SK-N-SH (cell line): ENCODE results near the gene EME2. TPM values are rescaled to one million over a fixed set of nuclear protein-coding genes. Genes with fewer than 3 reads are reported as not detected.

Experiments used
- CTCF ChIA-PET: fragments of 300-600, 350-600 bp; formaldehyde crosslinking; extraction: SDS; loops from one replicate; lab custom pipeline; 2021; lab: Yijun Ruan, JAX
- POLR2A ChIA-PET: fragments of 350-600 bp; sonication (Branson Sonifier 250); formaldehyde crosslinking; extraction: SDS; loops from one replicate; lab custom pipeline; 2020; ENCODE audit warnings: antibody characterized with exemption, inconsistent platforms; lab: Yijun Ruan, JAX
- DNase-seq: peaks from one replicate; pipeline ENCODE4 v3.0.0; 2012
- H2AFZ ChIP-seq: fragments of 200-600 bp; sonication (generic); 2 replicates; pipeline ENCODE4 v1.8.1; 2016; ENCODE audit warnings: antibody characterized with exemption, mild to moderate bottlenecking, low read depth
- H3F3A ChIP-seq: fragments of 200-600 bp; sonication (generic); replicated peaks from 2 replicates; pipeline ENCODE3; 2016; ENCODE audit warnings: antibody characterized with exemption, mild to moderate bottlenecking; ENCODE audit not compliant: insufficient read depth
- H3K27ac ChIP-seq, 2 experiments: fragments of 200-500 bp in 1 of 2; fragments of 200-600 bp in 1 of 2; sonication (Bioruptor generic) in 1 of 2; sonication (generic), shearing (Covaris generic) in 1 of 2; 2 replicates each; pipeline versions ENCODE4 v1.5.1 to v1.6.1; 2014 to 2016; ENCODE audit warnings: low read depth in 2 of 2, inconsistent platforms in 1 of 2, low read length in 1 of 2, mild to moderate bottlenecking in 1 of 2, mixed read lengths in 1 of 2
- H3K27me3 ChIP-seq: fragments of 200-600 bp; sonication (generic), shearing (Covaris generic); 2 replicates; pipeline ENCODE4 v1.6.1; 2016; ENCODE audit warnings: mixed run types; ENCODE audit not compliant: insufficient read depth
- H3K36me3 ChIP-seq, 2 experiments: fragments of 200-500 bp in 1 of 2; fragments of 200-600 bp in 1 of 2; sonication (Bioruptor generic) in 1 of 2; sonication (generic) in 1 of 2; replicated peaks in 1 of 2; 2 replicates each; pipeline versions ENCODE3 to v1.5.1; 2014 to 2016; ENCODE audit warnings: low read length in 1 of 2, mild to moderate bottlenecking in 1 of 2; ENCODE audit not compliant: insufficient read depth in 2 of 2, control insufficient read depth in 1 of 2
- H3K4me1 ChIP-seq, 2 experiments: fragments of 200-500 bp in 1 of 2; fragments of 200-600 bp in 1 of 2; sonication (Bioruptor generic) in 1 of 2; sonication (generic), shearing (Covaris generic) in 1 of 2; 2 replicates each; pipeline versions ENCODE4 v1.5.1 to v1.6.1; 2014 to 2016; ENCODE audit warnings: low read depth in 1 of 2, low read length in 1 of 2, mixed run types in 1 of 2; ENCODE audit not compliant: insufficient read depth in 2 of 2, control insufficient read depth in 1 of 2
- H3K4me2 ChIP-seq: fragments of 200-600 bp; sonication (generic), shearing (Covaris generic); 2 replicates; pipeline ENCODE4 v1.6.1; 2017; ENCODE audit warnings: mixed run types
- H3K4me3 ChIP-seq, 2 experiments: fragments of 200-500 bp in 1 of 2; fragments of 200-600 bp in 1 of 2; sonication (Bioruptor generic) in 1 of 2; sonication (generic), shearing (Covaris generic) in 1 of 2; 2 replicates each; pipeline versions ENCODE4 v1.5.1 to v1.8.1; 2014 to 2016; ENCODE audit warnings: low read depth in 2 of 2, inconsistent platforms in 1 of 2, low read length in 1 of 2, mild to moderate bottlenecking in 1 of 2, mixed read lengths in 1 of 2, moderate library complexity in 1 of 2
- H3K79me2 ChIP-seq: fragments of 200-600 bp; sonication (generic); 2 replicates; pipeline ENCODE4 v1.8.1; 2017; ENCODE audit warnings: mild to moderate bottlenecking; ENCODE audit not compliant: insufficient read depth
- H3K9ac ChIP-seq: fragments of 200-600 bp; sonication (generic); 2 replicates; pipeline ENCODE4 v1.6.1; 2017; ENCODE audit warnings: mixed run types
- H3K9me2 ChIP-seq: fragments of 200-600 bp; sonication (generic); 2 replicates; pipeline ENCODE4 v1.6.1; 2017; ENCODE audit warnings: mixed run types
- H3K9me3 ChIP-seq: fragments of 200-600 bp; sonication (generic); 2 replicates; pipeline ENCODE4 v1.6.1; 2017; ENCODE audit warnings: mixed run types, mild to moderate bottlenecking, moderate library complexity
- H4K20me1 ChIP-seq: fragments of 200-600 bp; sonication (generic); 2 replicates; pipeline ENCODE4 v1.6.1; 2017; ENCODE audit warnings: mild to moderate bottlenecking, mixed run types; ENCODE audit not compliant: insufficient read depth
- CHD2 ChIP-seq: fragments of 150-350 bp; IDR thresholded peaks from 2 replicates; pipeline ENCODE4 v1.6.1; 2018; ENCODE audit warnings: low read length; ENCODE audit not compliant: partially characterized antibody
- EP300 ChIP-seq, 2 experiments: IDR thresholded peaks; 2 replicates each; pipeline versions ENCODE4 v1.4.0 to v1.6.1; 2012; ENCODE audit warnings: borderline replicate concordance in 1 of 2, low read depth in 1 of 2, low read length in 1 of 2
- FOSL2 ChIP-seq: IDR thresholded peaks from 2 replicates; pipeline ENCODE4 v1.4.0; 2012; ENCODE audit warnings: low read depth, mild to moderate bottlenecking, moderate library complexity, borderline replicate concordance
- FOXJ3 ChIP-seq: sonication (generic); formaldehyde crosslinking; IDR thresholded peaks from 2 replicates; pipeline ENCODE4 v1.5.1; 2020; ENCODE audit warnings: mild to moderate bottlenecking, missing genetic modification reagents
- FOXM1 ChIP-seq: IDR thresholded peaks from 2 replicates; pipeline ENCODE4 v1.4.0; 2012; ENCODE audit warnings: low read depth, mild to moderate bottlenecking
- GABPA ChIP-seq: IDR thresholded peaks from 2 replicates; pipeline ENCODE4 v1.4.0; 2012; ENCODE audit warnings: low read depth, mild to moderate bottlenecking
- GATA2 ChIP-seq: sonication (generic); formaldehyde crosslinking; IDR thresholded peaks from 2 replicates; pipeline ENCODE4 v1.5.0; 2020; ENCODE audit warnings: mild to moderate bottlenecking, missing genetic modification reagents
- JUND ChIP-seq: IDR thresholded peaks from 2 replicates; pipeline ENCODE4 v1.4.0; 2012
- MAX ChIP-seq: IDR thresholded peaks from 2 replicates; pipeline ENCODE4 v1.4.0; 2012; ENCODE audit warnings: low read depth
- PBX3 ChIP-seq: IDR thresholded peaks from 2 replicates; pipeline ENCODE4; 2012
- POLR2AphosphoS5 ChIP-seq: IDR thresholded peaks from 2 replicates; pipeline ENCODE4 v1.6.1; 2012; ENCODE audit warnings: low read depth, low read length
- RAD21 ChIP-seq: IDR thresholded peaks from 2 replicates; pipeline ENCODE4 v1.6.1; 2012; ENCODE audit warnings: mild to moderate bottlenecking, low read length
- REST ChIP-seq: IDR thresholded peaks from 2 replicates; pipeline ENCODE4 v1.6.1; 2012; ENCODE audit warnings: mild to moderate bottlenecking, low read depth, low read length, moderate library complexity
- SIN3A ChIP-seq: IDR thresholded peaks from 2 replicates; pipeline ENCODE4 v1.6.1; 2012; ENCODE audit warnings: low read depth, mild to moderate bottlenecking, low read length, moderate library complexity, borderline replicate concordance
- TCF12 ChIP-seq: IDR thresholded peaks from 2 replicates; pipeline ENCODE4 v1.4.0; 2012
- USF1 ChIP-seq: IDR thresholded peaks from 2 replicates; pipeline ENCODE4 v1.4.0; 2012; ENCODE audit warnings: low read depth, borderline replicate concordance
- USF2 ChIP-seq: fragments of 150-350 bp; IDR thresholded peaks from 2 replicates; pipeline ENCODE4 v1.6.1; 2017; ENCODE audit warnings: antibody characterized with exemption, low read length, low read depth, borderline replicate concordance
- YY1 ChIP-seq: IDR thresholded peaks from 2 replicates; pipeline ENCODE4 v1.4.0; 2012; ENCODE audit warnings: low read depth, mild to moderate bottlenecking
- WGBS: methylation state at CpG from one replicate; pipeline ENCODE4 v1.1.6; 2017; ENCODE audit warnings: low lambda C conversion rate; 5-methylcytosine and 5-hydroxymethylcytosine counted together
- polyA plus RNA-seq, 3 experiments: library from polyadenylated mRNA; depleted of rRNA; stranded (reverse); fragments of >200 nt; gene quantifications; 2 replicates each; pipeline ENCODE4 v1.2.3, GENCODE V29; 2012

The EME2 gene
- polyA plus RNA-seq, 1 of the 3 experiments (the other 2 are of a cell fraction): 10.1 TPM

- TF ChIP-seq USF1 (no peak), GABPA (no peak), USF2 (no peak), FOXJ3 (CRISPR knock-in tag) (no peak), TCF12 (no peak), PBX3 (no peak), MAX (no peak)
Measured at GRCh38 chr16:1731073-1731472, 41.5 kb upstream of the EME2 start (continued).

- H3F3A ChIP-seq: peaks cover 21% of the 10 kb centered on the region
- WGBS: 92% methylated on average over 4 of the region's 7 CpGs
- CTCF ChIA-PET: no interaction called here
- H2AFZ ChIP-seq: no peak overlapping the region
- no peak for DNase-seq
- no peaks in the 10 kb centered on the region for H3K4me1 ChIP-seq
- POLR2A ChIA-PET: no interaction called here
- TF ChIP-seq RAD21: no peak
- TF ChIP-seq JUND: no peak
- TF ChIP-seq, all 33 proteins: peak for 0
- H3K9me3 ChIP-seq: no peaks in the 10 kb centered on the region
- no peak overlapping the region for H3K4me2 ChIP-seq
- 0 out of 2 replicates have a peak, but pooled peaks cover 4% of the 10 kb centered on the region for H3K79me2 ChIP-seq
- H3K4me3 ChIP-seq: no peak overlapping the region
- H4K20me1 ChIP-seq: no peaks in the 10 kb centered on the region
- peaks cover 7 to 34% of the 10 kb centered on the region in 2 experiments for H3K36me3 ChIP-seq
- H3K27ac ChIP-seq: no peak overlapping the region
- no peak overlapping the region for H3K9ac ChIP-seq
- H3K27me3 ChIP-seq: no peaks in the 10 kb centered on the region
- H3K9me2 ChIP-seq: no peaks in the 10 kb centered on the region
Measured at GRCh38 chr16:1731603-1732002, 41.0 kb upstream of the EME2 start.

- TF ChIP-seq EP300 (IDR thresholded peaks at IDR 0.05; ENCODE audit: borderline replicate concordance in 1 of 2, low read depth in 1 of 2, low read length in 1 of 2) (no peak), CHD2 (no peak), FOXM1 (no peak), GATA2 (CRISPR knock-in tag) (no peak), TCF12 (no peak), REST (no peak), YY1 (no peak), SIN3A (no peak), FOSL2 (no peak), POLR2AphosphoS5 (no peak), FOXJ3 (CRISPR knock-in tag) (no peak)
- H4K20me1 ChIP-seq: no peaks in the 10 kb centered on the region
- H3K4me2 ChIP-seq: no peak overlapping the region
- no peak overlapping the region for H2AFZ ChIP-seq
- H3K4me1 ChIP-seq: no peaks in the 10 kb centered on the region
- no peaks in the 10 kb centered on the region for H3K27me3 ChIP-seq
- H3K9me3 ChIP-seq: no peaks in the 10 kb centered on the region
- POLR2A ChIA-PET: no interaction called here
- no peak overlapping the region for H3K9ac ChIP-seq
- peaks cover 21% of the 10 kb centered on the region for H3F3A ChIP-seq
- no peak overlapping the region for H3K4me3 ChIP-seq
- H3K79me2 ChIP-seq: 0 out of 2 replicates have a peak, but pooled peaks cover 4% of the 10 kb centered on the region
- H3K36me3 ChIP-seq: peaks cover 7 to 34% of the 10 kb centered on the region in 2 experiments
- no peak for DNase-seq
- H3K27ac ChIP-seq: no peak overlapping the region
- 96% methylated on average over 8 of the region's 14 CpGs for WGBS
- H3K9me2 ChIP-seq: no peaks in the 10 kb centered on the region
- CTCF ChIA-PET: no interaction called here
Measured at GRCh38 chr16:1732071-1732470, 40.5 kb upstream of the EME2 start.
